ENCODE results near the gene HSP90AA1.

The HSP90AA1 gene

GRCh38 chr14:102040153-102040552, 46.7 kb downstream of the HSP90AA1 start:
- DNase-seq (ENCODE audit: low spot score) = no peak

GRCh38 chr14:102039157-102039556, 47.7 kb downstream of the HSP90AA1 start:
- no peak for DNase-seq (ENCODE audit: low spot score)

- DNase-seq (ENCODE audit: low spot score) = no peak
Measured at GRCh38 chr14:102037686-102038085, 49.2 kb downstream of the HSP90AA1 start.

- DNase-seq (ENCODE audit: low spot score) = no peak
Measured at GRCh38 chr14:102035914-102036313, 50.9 kb downstream of the HSP90AA1 start.

- no peak for DNase-seq (ENCODE audit: low spot score)
Measured at GRCh38 chr14:102034301-102034700, 52.5 kb downstream of the HSP90AA1 start.

GRCh38 chr14:102033241-102033640, 53.6 kb downstream of the HSP90AA1 start:
- DNase-seq (ENCODE audit: low spot score) = no peak
